ENCODE measurements around the gene TULP3.

DNA sequence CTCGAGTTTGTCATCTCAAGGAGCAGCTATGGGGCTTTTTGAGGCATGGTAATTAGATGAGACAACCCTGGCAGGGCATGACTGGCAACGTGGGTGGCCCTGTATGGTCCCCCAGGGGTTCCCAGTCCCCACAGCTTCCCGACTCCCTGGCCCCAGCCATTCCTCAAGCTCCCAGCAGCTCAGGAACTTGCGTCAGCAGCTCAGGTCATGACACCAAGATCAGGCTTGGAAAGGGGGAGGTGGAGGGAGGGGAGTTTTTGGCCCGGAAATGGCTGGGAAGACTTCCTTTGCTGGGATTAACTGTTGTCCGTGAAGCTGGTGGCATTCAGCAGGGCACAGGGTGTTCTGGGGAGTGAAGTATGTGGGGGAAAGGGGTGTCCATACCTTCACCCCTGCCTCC lies 45.4 kb upstream of the TULP3 start:
- TF ChIP-seq CTCF (optimal IDR thresholded peaks at IDR 0.05 in 1 of 3, IDR thresholded peaks at IDR 0.05 in 1 of 3, conservative IDR thresholded peaks at IDR 0.05 in 1 of 3; ENCODE audit: extremely low read depth in 1 of 3, insufficient read depth in 2 of 3, low read length in 3 of 3) = no peak
- no peak for TF ChIP-seq EZH2 (IDR thresholded peaks at IDR 0.05; ENCODE audit: low read length)

All from keratinocyte (primary cell).